ENCODE measurements around the gene RTP2. TPM values are rescaled to one million over a fixed set of nuclear protein-coding genes. Genes with fewer than 3 reads are reported as not detected.

Gene RTP2
- total and polyA plus RNA-seq, 2 donors (not counting 1 experiment from before 2014, with no cell fraction given): not detected

- Mint-ChIP-seq H3K4me3 (no peak overlapping the region), H3K27me3 (no peaks in the 10 kb centered on the region), H3K4me1 (no peaks in the 10 kb centered on the region), H3K27ac (no peak overlapping the region), H3K9me3 (ENCODE audit: insufficient read depth) (no peaks in the 10 kb centered on the region)
- Histone ChIP-seq H3K4me2 (replicated peaks; ENCODE audit: low read depth, low read length, poor library complexity, severe bottlenecking) (no peak overlapping the region), H3K9me3 (ENCODE audit: control extremely low read depth in 1 of 3, control insufficient read depth in 2 of 3, insufficient read depth in 1 of 3, low read length in 2 of 3) (no peaks in the 10 kb centered on the region), H3K27me3 (replicated peaks in 1 of 4; ENCODE audit: control extremely low read depth in 1 of 4, control insufficient read depth in 3 of 4, insufficient read depth in 4 of 4, low read length in 3 of 4) (no peaks in the 10 kb centered on the region), H3K79me2 (ENCODE audit: control insufficient read depth, insufficient read depth, low read length) (no peaks in the 10 kb centered on the region), H3K4me3 (ENCODE audit: control extremely low read depth in 1 of 5, extremely low read depth in 1 of 5, insufficient read depth in 1 of 5, low read depth in 2 of 5, low read length in 4 of 5) (no peak overlapping the region), H3K4me1 (ENCODE audit: control insufficient read depth in 2 of 2, insufficient read depth in 2 of 2, low read length in 2 of 2) (no peaks in the 10 kb centered on the region), H3K9ac (ENCODE audit: low read length) (no peak overlapping the region), H3K27ac (ENCODE audit: low read length in 2 of 2) (no peak overlapping the region), H2AFZ (ENCODE audit: insufficient read depth, low read depth, low read length, poor library complexity, severe bottlenecking) (no peak overlapping the region), H3K36me3 (replicated peaks in 1 of 2; ENCODE audit: control extremely low read depth in 1 of 2, control insufficient read depth in 1 of 2, extremely low read depth in 1 of 2, insufficient read depth in 2 of 2, low read length in 1 of 2) (peaks cover 9 to 91% of the 10 kb centered on the region in 2 experiments), H4K20me1 (ENCODE audit: control insufficient read depth, insufficient read depth, low read length, poor library complexity, severe bottlenecking) (peaks cover 9% of the 10 kb centered on the region)
- WGBS (ENCODE audit: insufficient coverage): 96% methylated on average over 10 of the region's 13 CpGs
- ChIA-PET CTCF (no interaction called here), POLR2A (no interaction called here)
- no peak for DNase-seq
- no peak for ATAC-seq (ENCODE audit: low read depth)
- intact Hi-C loops (cut with micrococcal nuclease): no loop called here
- TF ChIP-seq CTCF (IDR thresholded peaks at IDR 0.05): no peak
- TF ChIP-seq EZH2 (IDR thresholded peaks at IDR 0.05; ENCODE audit: borderline replicate concordance, insufficient read depth, low read depth, low read length, poor library complexity, severe bottlenecking): no peak
Observed at GRCh38 chr3:187728940-187729583, 26.7 kb upstream of the RTP2 start.

DNA sequence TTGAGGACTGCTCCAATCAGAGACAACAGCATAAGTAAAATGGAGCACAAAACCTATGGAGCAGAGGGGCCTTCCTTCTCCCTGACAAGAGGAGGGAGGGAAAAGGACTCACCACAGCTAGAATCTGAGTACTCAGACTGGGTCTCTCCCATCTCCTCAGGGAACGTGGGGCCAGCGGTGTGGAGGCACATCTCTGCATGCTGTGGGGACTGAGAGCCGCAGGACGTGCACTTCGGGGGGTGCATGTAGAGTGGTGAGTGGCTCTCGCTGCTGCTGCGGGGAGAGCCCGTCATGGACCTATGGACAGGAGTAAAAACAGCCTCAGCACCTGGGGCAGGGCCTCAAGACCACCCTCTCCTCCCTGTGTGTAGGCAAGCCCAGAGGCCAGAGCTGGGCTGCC is 25.9 kb upstream of the RTP2 start:
- TF ChIP-seq EZH2 (IDR thresholded peaks at IDR 0.05; ENCODE audit: borderline replicate concordance, insufficient read depth, low read depth, low read length, poor library complexity, severe bottlenecking): no peak
- TF ChIP-seq CTCF (IDR thresholded peaks at IDR 0.05): no peak
- POLR2A ChIA-PET: no interaction called here
- Histone ChIP-seq H3K4me1 (ENCODE audit: control insufficient read depth in 2 of 2, insufficient read depth in 2 of 2, low read length in 2 of 2) (no peaks in the 10 kb centered on the region), H3K4me3 (ENCODE audit: control extremely low read depth in 1 of 5, extremely low read depth in 1 of 5, insufficient read depth in 1 of 5, low read depth in 2 of 5, low read length in 4 of 5) (no peak overlapping the region), H3K9me3 (ENCODE audit: control extremely low read depth in 1 of 3, control insufficient read depth in 2 of 3, insufficient read depth in 1 of 3, low read length in 2 of 3) (no peaks in the 10 kb centered on the region), H3K27ac (ENCODE audit: low read length in 2 of 2) (no peak overlapping the region), H2AFZ (ENCODE audit: insufficient read depth, low read depth, low read length, poor library complexity, severe bottlenecking) (no peak overlapping the region), H3K4me2 (replicated peaks; ENCODE audit: low read depth, low read length, poor library complexity, severe bottlenecking) (no peak overlapping the region), H3K27me3 (replicated peaks in 1 of 4; ENCODE audit: control extremely low read depth in 1 of 4, control insufficient read depth in 3 of 4, insufficient read depth in 4 of 4, low read length in 3 of 4) (no peaks in the 10 kb centered on the region), H4K20me1 (ENCODE audit: control insufficient read depth, insufficient read depth, low read length, poor library complexity, severe bottlenecking) (peaks cover 9% of the 10 kb centered on the region), H3K9ac (ENCODE audit: low read length) (no peak overlapping the region), H3K79me2 (ENCODE audit: control insufficient read depth, insufficient read depth, low read length) (no peaks in the 10 kb centered on the region), H3K36me3 (replicated peaks in 1 of 2; ENCODE audit: control extremely low read depth in 1 of 2, control insufficient read depth in 1 of 2, extremely low read depth in 1 of 2, insufficient read depth in 2 of 2, low read length in 1 of 2) (peaks cover 9 to 95% of the 10 kb centered on the region in 2 experiments)
- intact Hi-C loops (cut with micrococcal nuclease): no loop called here
- H3K9me3 Mint-ChIP-seq (ENCODE audit: insufficient read depth): no peaks in the 10 kb centered on the region
- CTCF ChIA-PET: no interaction called here
- no peak overlapping the region for H3K27ac Mint-ChIP-seq
- WGBS (ENCODE audit: insufficient coverage): 88% methylated on average over 8 of the region's 8 CpGs
- H3K27me3 Mint-ChIP-seq: no peaks in the 10 kb centered on the region
- no peaks in the 10 kb centered on the region for H3K4me1 Mint-ChIP-seq
- no peak overlapping the region for H3K4me3 Mint-ChIP-seq
- ATAC-seq (ENCODE audit: low read depth) (no peak), DNase-seq (no peak)

Data from B cell (primary cell).